H1 (cell line): ENCODE measurements around the gene CCDC33. TPM values are rescaled to one million over a fixed set of nuclear protein-coding genes. Genes with fewer than 3 reads are reported as not detected.
A peak's percentile ranks its signal among the peaks of the same experiment; 100 is the strongest.

ENCODE experiments used
- CTCF ChIA-PET: fragments of 300-600 bp; sonication (Branson Sonifier 250); formaldehyde crosslinking; loops from one replicate; lab custom pipeline; 2021; ENCODE audit not compliant: partially characterized antibody; lab: Charles Lee
- POLR2A ChIA-PET: fragments of 300-600 bp; sonication (Branson Sonifier 250); formaldehyde crosslinking; loops from one replicate; lab custom pipeline; 2021; ENCODE audit warnings: inconsistent platforms; ENCODE audit not compliant: partially characterized antibody; lab: Charles Lee
- DNase-seq, 2 experiments: peaks; one replicate each; pipeline versions ENCODE4 v3.0.0 to v3.0.0-alpha.2; 2010 to 2022; ENCODE audit warnings: low spot score in 2 of 2, low read depth in 1 of 2, mixed read lengths in 1 of 2
- FAIRE-seq: peaks from 2 replicates; lab custom pipeline; 2011; peaks lifted over from hg19 to GRCh38; lab: Jason Lieb, UNC
- H2AFZ ChIP-seq: 2 replicates; pipeline ENCODE4 v1.8.1; 2012; ENCODE audit warnings: low read length, inconsistent platforms
- H2AK5ac ChIP-seq: 2 replicates; pipeline ENCODE4 v1.6.1; 2013; ENCODE audit warnings: low read depth, low read length
- H2BK120ac ChIP-seq: replicated peaks from 2 replicates; pipeline ENCODE3; 2013; ENCODE audit warnings: low read depth, low read length, inconsistent platforms
- H2BK12ac ChIP-seq: 2 replicates; pipeline ENCODE4 v1.6.1; 2013; ENCODE audit warnings: low read depth, low read length
- H2BK15ac ChIP-seq: 2 replicates; pipeline ENCODE4 v1.6.1; 2013; ENCODE audit warnings: low read length
- H2BK20ac ChIP-seq: 2 replicates; pipeline ENCODE4 v1.6.1; 2013; ENCODE audit warnings: low read length
- H2BK5ac ChIP-seq: 2 replicates; pipeline ENCODE4 v1.6.1; 2013; ENCODE audit warnings: low read depth, low read length
- H3K14ac ChIP-seq: 2 replicates; pipeline ENCODE4 v1.6.1; 2013; ENCODE audit warnings: inconsistent platforms; ENCODE audit not compliant: insufficient read length
- H3K18ac ChIP-seq: 2 replicates; pipeline ENCODE4 v1.6.1; 2013; ENCODE audit warnings: low read length; ENCODE audit errors: extremely low read depth
- H3K23ac ChIP-seq: 2 replicates; pipeline ENCODE4 v1.6.1; 2013; ENCODE audit warnings: inconsistent platforms; ENCODE audit not compliant: insufficient read length
- H3K23me2 ChIP-seq: 2 replicates; pipeline ENCODE4 v1.6.1; 2013; ENCODE audit warnings: low read depth, low read length
- H3K27ac ChIP-seq: 2 replicates; pipeline ENCODE4 v1.6.1; 2011; ENCODE audit warnings: low read depth, low read length, inconsistent platforms
- H3K27me3 ChIP-seq, 4 experiments: replicated peaks in 1 of 4; 1 replicate in 1 of 4; 2 replicates in 3 of 4; pipeline versions ENCODE4 v1.6.1 to v1.8.1; 2011 to 2013; ENCODE audit warnings: low read length in 3 of 4, mild to moderate bottlenecking in 3 of 4, inconsistent platforms in 2 of 4, mixed read lengths in 2 of 4, moderate library complexity in 1 of 4; ENCODE audit not compliant: control insufficient read depth in 3 of 4, insufficient read depth in 3 of 4; ENCODE audit errors: extremely low read depth in 1 of 4
- H3K36me3 ChIP-seq, 4 experiments: 2 replicates each; pipeline versions ENCODE4 v1.6.1 to v1.8.1; 2011 to 2013; ENCODE audit warnings: mild to moderate bottlenecking in 4 of 4, low read length in 3 of 4, moderate library complexity in 2 of 4, control low read depth in 1 of 4, inconsistent platforms in 1 of 4; ENCODE audit not compliant: insufficient read depth in 4 of 4, control insufficient read depth in 2 of 4
- H3K4ac ChIP-seq: replicated peaks from 2 replicates; pipeline ENCODE3; 2013; ENCODE audit warnings: low read length, low read depth, mixed read lengths, inconsistent platforms; ENCODE audit not compliant: insufficient read length
- H3K4me1 ChIP-seq, 4 experiments: replicated peaks in 1 of 4; 1 replicate in 1 of 4; 2 replicates in 3 of 4; pipeline versions ENCODE4 v1.6.1 to v1.8.1; 2011 to 2013; ENCODE audit warnings: low read length in 3 of 4, inconsistent platforms in 2 of 4, mixed read lengths in 1 of 4; ENCODE audit not compliant: insufficient read depth in 4 of 4, control insufficient read depth in 3 of 4
- H3K4me2 ChIP-seq, 2 experiments: 2 replicates each; pipeline versions ENCODE4 v1.6.1 to v1.8.1; 2011 to 2013; ENCODE audit warnings: low read depth in 2 of 2, low read length in 2 of 2, control low read depth in 1 of 2, inconsistent platforms in 1 of 2, mild to moderate bottlenecking in 1 of 2; ENCODE audit not compliant: insufficient read depth in 1 of 2
- H3K4me3 ChIP-seq, 4 experiments: fragments of 200-600, 300-600 bp in 1 of 4; sonication (generic), shearing (Covaris generic), sonication (Bioruptor Twin) in 1 of 4; 2 replicates each; pipeline versions ENCODE4 v1.5.1 to v1.8.1; 2011 to 2016; ENCODE audit warnings: low read length in 4 of 4, low read depth in 3 of 4, control low read depth in 2 of 4, inconsistent platforms in 2 of 4, mild to moderate bottlenecking in 2 of 4, mixed read lengths in 1 of 4, moderate library complexity in 1 of 4; ENCODE audit not compliant: insufficient read depth in 2 of 4; ENCODE audit errors: extremely low read depth in 1 of 4
- H3K56ac ChIP-seq: replicated peaks from 2 replicates; pipeline ENCODE3; 2013; ENCODE audit warnings: low read depth, mild to moderate bottlenecking, mixed read lengths, low read length, inconsistent platforms; ENCODE audit not compliant: insufficient read length
- H3K79me1 ChIP-seq: 2 replicates; pipeline ENCODE4 v1.6.1; 2013; ENCODE audit warnings: low read depth, low read length, control low read depth
- H3K79me2 ChIP-seq, 2 experiments: 2 replicates each; pipeline versions ENCODE4 v1.6.1 to v1.8.1; 2012 to 2013; ENCODE audit warnings: low read length in 2 of 2, mild to moderate bottlenecking in 2 of 2, inconsistent platforms in 1 of 2; ENCODE audit not compliant: insufficient read depth in 2 of 2, control insufficient read depth in 1 of 2
- H3K9ac ChIP-seq, 4 experiments: replicated peaks in 1 of 4; 1 replicate in 1 of 4; 2 replicates in 3 of 4; pipeline versions ENCODE4 v1.6.1 to v1.8.1; 2011 to 2013; ENCODE audit warnings: low read depth in 3 of 4, low read length in 3 of 4, control low read depth in 2 of 4, mild to moderate bottlenecking in 2 of 4, moderate library complexity in 2 of 4, inconsistent platforms in 1 of 4; ENCODE audit errors: extremely low read depth in 1 of 4
- H3K9me3 ChIP-seq, 2 experiments: 2 replicates each; pipeline versions ENCODE4 v1.6.1 to v1.8.1; 2012 to 2013; ENCODE audit warnings: mild to moderate bottlenecking in 2 of 2, moderate library complexity in 2 of 2, control low read depth in 1 of 2, inconsistent platforms in 1 of 2, low read depth in 1 of 2, low read length in 1 of 2, mixed read lengths in 1 of 2; ENCODE audit not compliant: insufficient read depth in 2 of 2
- H4K20me1 ChIP-seq, 2 experiments: replicated peaks in 1 of 2; 2 replicates each; pipeline versions ENCODE3 to v1.8.1; 2011 to 2013; ENCODE audit warnings: inconsistent platforms in 2 of 2, low read length in 2 of 2, mild to moderate bottlenecking in 1 of 2; ENCODE audit not compliant: insufficient read depth in 2 of 2, control insufficient read depth in 1 of 2
- H4K5ac ChIP-seq: 2 replicates; pipeline ENCODE4 v1.6.1; 2013; ENCODE audit warnings: low read length, low read depth, mixed read lengths, inconsistent platforms; ENCODE audit not compliant: insufficient read length
- H4K8ac ChIP-seq: 2 replicates; pipeline ENCODE4 v1.8.0; 2013; ENCODE audit warnings: mild to moderate bottlenecking, moderate library complexity, low read length, inconsistent platforms; ENCODE audit not compliant: insufficient read depth; ENCODE audit errors: extremely low read depth
- H4K91ac ChIP-seq: replicated peaks from 2 replicates; pipeline ENCODE3; 2013; ENCODE audit warnings: low read length, mixed read lengths, inconsistent platforms; ENCODE audit not compliant: insufficient read length
- ATF2 ChIP-seq: IDR thresholded peaks from 2 replicates; pipeline ENCODE4 v1.6.1; 2012; ENCODE audit warnings: low read length, inconsistent platforms
- CEBPB ChIP-seq: IDR thresholded peaks from 2 replicates; pipeline ENCODE4 v1.6.1; 2012; ENCODE audit warnings: low read depth, low read length
- CREB1 ChIP-seq: IDR thresholded peaks from 2 replicates; pipeline ENCODE4 v1.6.1; 2012; ENCODE audit warnings: inconsistent platforms
- CTBP2 ChIP-seq: IDR thresholded peaks from 2 replicates; pipeline ENCODE4 v1.7.0; 2011; ENCODE audit warnings: borderline replicate concordance, mild to moderate bottlenecking, moderate library complexity, mixed read lengths, low read length; ENCODE audit not compliant: insufficient read depth, insufficient read length
- E2F6 ChIP-seq: IDR thresholded peaks from 2 replicates; pipeline ENCODE4 v1.6.1; 2012; ENCODE audit warnings: inconsistent platforms
- HDAC6 ChIP-seq: IDR thresholded peaks from one replicate; pipeline ENCODE4 v1.7.1; 2012; ENCODE audit warnings: low read depth, mild to moderate bottlenecking, inconsistent platforms, low read length, moderate library complexity
- POU5F1 ChIP-seq: IDR thresholded peaks from 2 replicates; pipeline ENCODE4 v1.6.1; 2011; ENCODE audit warnings: low read depth, mild to moderate bottlenecking, low read length, moderate library complexity
- RBBP5 ChIP-seq: IDR thresholded peaks from 2 replicates; pipeline ENCODE4 v1.7.1; 2012; ENCODE audit warnings: low read depth, mild to moderate bottlenecking, inconsistent platforms, low read length, moderate library complexity, borderline replicate concordance
- RNF2 ChIP-seq: fragments of 200-900, 300-1000 bp; sonication (generic); IDR thresholded peaks from 2 replicates; pipeline ENCODE4 v1.7.1; 2016; ENCODE audit warnings: borderline replicate concordance, low read depth, mild to moderate bottlenecking, antibody characterized with exemption, low read length; ENCODE audit not compliant: poor library complexity, severe bottlenecking; ENCODE audit errors: missing control alignments
- polyA plus RNA-seq, 7 experiments: library from polyadenylated mRNA; depleted of rRNA in 3 of 7; stranded (reverse) in 5 of 7; unstranded in 2 of 7; fragments of >200 nt in 5 of 7; fragments of 200-250 nt in 2 of 7; gene quantifications; 1 replicate in 5 of 7; 2 replicates in 1 of 7; 4 replicates in 1 of 7; pipeline versions ENCODE4 v1.2.1 to v1.2.3, GENCODE V29; 2011 to 2013; ENCODE audit warnings: missing spikeins in 2 of 7, mixed read lengths in 2 of 7
- total RNA-seq: library from RNA; stranded (reverse); fragmentation: NEBNext Ultra II Directional; extraction: Animal tissue kit (Norgen Biotek cat#: 25700); gene quantifications from 2 replicates; pipeline ENCODE4 v1.2.1, GENCODE V29; 2021
- TF ChIP-seq, protein P1 (sequence below): IDR thresholded peaks from 2 replicates; pipeline ENCODE4 v1.6.1; 2011; ENCODE audit warnings: low read depth, mild to moderate bottlenecking, low read length; ENCODE audit not compliant: insufficient read depth

The CCDC33 gene
- total and polyA plus RNA-seq, 2 of the 8 experiments (the other 6 are each of a cell fraction or from before 2014, with no cell fraction given): 2.0 to 2.7 TPM

DNA sequence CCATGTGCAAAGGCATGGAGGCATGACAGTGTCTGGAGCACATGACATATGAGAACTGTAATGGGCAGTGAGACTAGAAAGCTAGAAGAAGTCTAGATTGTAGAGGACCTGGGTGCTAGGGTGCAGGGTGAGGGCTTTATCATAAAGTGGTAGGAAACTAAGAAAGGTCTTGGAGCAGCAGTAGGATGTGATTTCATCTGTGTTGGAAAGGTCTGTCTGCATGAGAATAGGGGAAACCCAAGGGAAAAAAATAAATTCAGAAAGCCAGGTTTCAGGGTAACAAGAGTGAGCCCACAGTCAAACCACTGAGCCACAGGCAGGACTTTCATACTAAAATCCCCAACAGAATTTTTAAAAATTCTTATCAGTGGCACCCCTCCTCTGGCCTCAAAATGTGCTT is 54.5 kb downstream of the CCDC33 start:
- H4K20me1 ChIP-seq: peaks cover 0 to 4% of the 10 kb centered on the region in 2 experiments
- no peak overlapping the region for H2BK5ac ChIP-seq
- H4K91ac ChIP-seq: no peak overlapping the region
- H3K27me3 ChIP-seq: peaks cover 0 to 11% (median 6%) of the 10 kb centered on the region in 4 experiments; a peak in 6 of 7 replicates
- H3K23ac ChIP-seq: no peak overlapping the region
- H3K79me2 ChIP-seq: no peaks in the 10 kb centered on the region
- no peaks in the 10 kb centered on the region for H3K36me3 ChIP-seq
- no peak overlapping the region for H3K9ac ChIP-seq
- H3K18ac ChIP-seq: peak overlapping the region; percentile 83; the same call in 1 of the 2 replicates
- FAIRE-seq (no peak), DNase-seq (no peak)
- CTCF ChIA-PET: interaction anchor here (1.1 to 5.6 kb wide), 9 partner anchors 13 to 165 kb away, joined by 3 to 40 read pairs (median 4); no protein-coding TSS in a partner anchor
- POLR2A ChIA-PET: interaction anchor here (0.6 to 2.0 kb wide), 5 partner anchors 13 to 80 kb away, joined by 3 to 5 read pairs (median 3); no protein-coding TSS in a partner anchor
- H2AFZ ChIP-seq: no peak overlapping the region
- H3K79me1 ChIP-seq: no peaks in the 10 kb centered on the region
- no peak overlapping the region for H2BK120ac ChIP-seq
- H3K9me3 ChIP-seq: no peaks in the 10 kb centered on the region
- H2AK5ac ChIP-seq: no peak overlapping the region
- H3K14ac ChIP-seq: no peak overlapping the region
- no peak overlapping the region for H3K4ac ChIP-seq
- peak overlapping the region in 1 of 4 experiments; percentile 44; a peak in 1 of 8 replicates for H3K4me3 ChIP-seq
- 0 out of 2 replicates have a peak overlapping the region, but pooled peaks have one; percentile 81 for H2BK15ac ChIP-seq
- H4K8ac ChIP-seq: no peak overlapping the region
- peak overlapping the region; percentile 72; the same call in 1 of the 2 replicates for H2BK12ac ChIP-seq
- H3K23me2 ChIP-seq: peaks cover 2% of the 10 kb centered on the region; the same call in 1 of the 2 replicates
- H3K56ac ChIP-seq: no peak overlapping the region
- no peak overlapping the region; the same call in 1 of the 2 replicates for H2BK20ac ChIP-seq
- no peak overlapping the region for H3K27ac ChIP-seq
- peak overlapping the region in 1 of 2 experiments; percentile 54; a peak in 1 of 4 replicates for H3K4me2 ChIP-seq
- TF ChIP-seq RBBP5: no peak
- no peak for TF ChIP-seq CREB1
- TF ChIP-seq E2F6: no peak
- no peak for TF ChIP-seq CTBP2
- TF ChIP-seq, protein P1, sequence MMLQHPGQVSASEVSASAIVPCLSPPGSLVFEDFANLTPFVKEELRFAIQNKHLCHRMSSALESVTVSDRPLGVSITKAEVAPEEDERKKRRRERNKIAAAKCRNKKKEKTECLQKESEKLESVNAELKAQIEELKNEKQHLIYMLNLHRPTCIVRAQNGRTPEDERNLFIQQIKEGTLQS: no peak
- TF ChIP-seq HDAC6: no peak
- TF ChIP-seq ATF2: no peak
- no peak for TF ChIP-seq POU5F1
- no peak for TF ChIP-seq RNF2
- no peak for TF ChIP-seq CEBPB
- TF ChIP-seq, all 59 proteins: peak for 0
- H4K5ac ChIP-seq: no peak overlapping the region
- H3K4me1 ChIP-seq: peaks cover 3 to 12% (median 4%) of the 10 kb centered on the region in 4 experiments; a peak in 5 of 7 replicates
